Cardiac muscle cell (in vitro differentiated cells and primary cell): ENCODE data around the gene POLA2. TPM values are rescaled to one million over a fixed set of nuclear protein-coding genes. Genes with fewer than 3 reads are reported as not detected.

Experiments
- DNase-seq, 2 donors: peaks; one replicate each; pipeline versions ENCODE4 v3.0.0 to v3.0.0-alpha.2; 2010 to 2017; ENCODE audit warnings: low read depth in 1 of 2, low spot score in 1 of 2
- H3K27ac ChIP-seq: fragments of 200-600 bp; sonication (generic); 2 replicates; pipeline ENCODE4 v1.5.1; 2016
- H3K27me3 ChIP-seq: fragments of 200-600 bp; sonication (generic); 2 replicates; pipeline ENCODE4 v1.6.0; 2016; ENCODE audit warnings: control low read depth
- H3K36me3 ChIP-seq: fragments of 200-600 bp; sonication (generic); 2 replicates; pipeline ENCODE4 v1.5.1; 2016; ENCODE audit warnings: control low read depth
- H3K4me1 ChIP-seq: fragments of 200-600 bp; sonication (generic); 2 replicates; pipeline ENCODE4 v1.8.1; 2017; ENCODE audit warnings: low read depth, mild to moderate bottlenecking, mixed run types
- H3K4me3 ChIP-seq: fragments of 200-600 bp; sonication (generic); 2 replicates; pipeline ENCODE4 v1.5.1; 2016; ENCODE audit warnings: mild to moderate bottlenecking
- H3K9me3 ChIP-seq: fragments of 200-600 bp; sonication (generic); 2 replicates; pipeline ENCODE4 v1.5.1; 2017; ENCODE audit warnings: low read depth, mild to moderate bottlenecking, control low read depth
- CTCF ChIP-seq: IDR thresholded peaks from 2 replicates; pipeline ENCODE4 v1.5.1; 2012; ENCODE audit warnings: low read depth, mild to moderate bottlenecking, low read length
- polyA plus RNA-seq: library from polyadenylated mRNA; unstranded; fragments of >200 nt; fragmentation: Nextera tagmentation; extraction: Ambion mirVana; gene quantifications from 2 replicates; pipeline ENCODE4 v1.2.1, GENCODE V29; 2016
- total RNA-seq: library from RNA; depleted of rRNA; stranded (reverse); fragments of >200 nt; gene quantifications from 2 replicates; pipeline ENCODE4 v1.2.3, GENCODE V29; 2016

Gene POLA2
- total and polyA plus RNA-seq, 2 experiments from 2014 or later, result 20.3 to 31.7 TPM

GRCh38 chr11:65215441-65216076 is 46.2 kb upstream of the POLA2 start:
- H3K4me3 ChIP-seq, result no peak overlapping the region
- H3K27me3 ChIP-seq, result no peaks in the 10 kb centered on the region
- DNase-seq, result no peak
- H3K36me3 ChIP-seq, result peaks cover 6% of the 10 kb centered on the region
- TF ChIP-seq CTCF, result no peak
- H3K4me1 ChIP-seq, result peaks cover 12% of the 10 kb centered on the region
- no peaks in the 10 kb centered on the region for H3K9me3 ChIP-seq
- no peak overlapping the region for H3K27ac ChIP-seq

DNA sequence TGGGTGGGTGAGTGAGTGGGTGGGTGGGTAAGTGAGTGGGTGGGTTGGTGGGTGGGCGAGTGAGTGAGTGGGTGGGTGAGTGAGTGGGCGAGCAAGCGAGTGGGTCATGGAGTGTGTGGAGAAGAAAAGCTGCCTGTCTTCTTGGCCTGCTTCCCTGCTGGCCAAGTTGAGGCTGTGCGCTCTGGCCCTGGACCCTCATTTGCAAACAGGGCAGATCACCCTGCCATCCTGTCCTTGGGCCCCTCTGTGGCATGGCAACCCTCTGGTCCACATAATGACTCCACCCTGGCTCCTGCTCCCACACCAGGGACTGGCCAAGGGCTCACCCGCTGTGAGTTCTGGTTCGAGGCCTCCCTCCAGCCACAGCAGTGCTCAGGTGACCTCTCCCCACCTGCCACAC is 44.9 kb upstream of the POLA2 start:
- H3K36me3 ChIP-seq, result no peaks in the 10 kb centered on the region

GRCh38 chr11:65217441-65218423 is 44.0 kb upstream of the POLA2 start:
- Histone ChIP-seq H3K4me1 (peaks cover 5% of the 10 kb centered on the region), H3K27me3 (no peaks in the 10 kb centered on the region), H3K4me3 (no peak overlapping the region), H3K9me3 (no peaks in the 10 kb centered on the region), H3K27ac (no peak overlapping the region), H3K36me3 (no peaks in the 10 kb centered on the region)
- DNase-seq, result no peak
- no peak for TF ChIP-seq CTCF

More for the DNA sequence above, 44.9 kb upstream of the POLA2 start:
- Histone ChIP-seq H3K9me3 (no peaks in the 10 kb centered on the region), H3K4me3 (no peak overlapping the region), H3K4me1 (peaks cover 12% of the 10 kb centered on the region), H3K27ac (no peak overlapping the region), H3K27me3 (no peaks in the 10 kb centered on the region)
- no peak for DNase-seq
- no peak for TF ChIP-seq CTCF

- peaks cover 3% of the 10 kb centered on the region for H3K4me1 ChIP-seq
- H3K27me3 ChIP-seq, result no peaks in the 10 kb centered on the region
- no peak for TF ChIP-seq CTCF
- no peak for DNase-seq
- H3K36me3 ChIP-seq, result no peaks in the 10 kb centered on the region
- H3K9me3 ChIP-seq, result no peaks in the 10 kb centered on the region
- H3K27ac ChIP-seq, result no peak overlapping the region
- H3K4me3 ChIP-seq, result no peak overlapping the region
These were observed 43.3 kb upstream of the POLA2 start for GRCh38 chr11:65218446-65218845.

GRCh38 chr11:65219930-65220213 is 41.9 kb upstream of the POLA2 start:
- TF ChIP-seq CTCF, result no peak
- Histone ChIP-seq H3K4me1 (peaks cover 3% of the 10 kb centered on the region), H3K4me3 (no peak overlapping the region), H3K9me3 (no peaks in the 10 kb centered on the region), H3K36me3 (no peaks in the 10 kb centered on the region), H3K27me3 (no peaks in the 10 kb centered on the region), H3K27ac (no peak overlapping the region)
- no peak for DNase-seq
